ENCODE data around the gene GLUD1.
"Not testable (repeated sequence)": the region's sequence is repeated elsewhere in the genome, so short reads cannot be mapped to it uniquely, and the experiment has no call there.

Gene GLUD1

GRCh38 chr10:87038786-87039185 is 55.9 kb downstream of the GLUD1 start:
- no peak for DNase-seq

- no peak for DNase-seq
These were observed 56.3 kb downstream of the GLUD1 start for GRCh38 chr10:87038286-87038717.

- DNase-seq: no peak
These were observed 58.0 kb downstream of the GLUD1 start for GRCh38 chr10:87036623-87037022.

GRCh38 chr10:87030912-87031635 is 63.6 kb downstream of the GLUD1 start:
- DNase-seq: no peak

GRCh38 chr10:87030419-87030818 is 64.2 kb downstream of the GLUD1 start:
- DNase-seq: not testable (repeated sequence)

- not testable (repeated sequence) for DNase-seq
These were observed 67.7 kb downstream of the GLUD1 start for GRCh38 chr10:87026747-87027508.

- DNase-seq: not testable (repeated sequence)
These were observed 69.2 kb downstream of the GLUD1 start for GRCh38 chr10:87025285-87025958.

- not testable (repeated sequence) for DNase-seq
These were observed 74.6 kb downstream of the GLUD1 start, which contains the start of gene FAM25A for GRCh38 chr10:87020056-87020455. Gene FAM25A, plus strand, starts transcription at chr10:87020294. Its CDS starts 31 bp downstream, at chr10:87020325.

GRCh38 chr10:87019504-87019903 is 75.1 kb downstream of the GLUD1 start:
- not testable (repeated sequence) for DNase-seq

GRCh38 chr10:87019066-87019465 is 75.6 kb downstream of the GLUD1 start:
- not testable (repeated sequence) for DNase-seq

GRCh38 chr10:87018127-87018526 is 76.5 kb downstream of the GLUD1 start:
- DNase-seq: not testable (repeated sequence)

GRCh38 chr10:87014986-87015716 is 79.5 kb downstream of the GLUD1 start:
- DNase-seq: not testable (repeated sequence)

- DNase-seq: not testable (repeated sequence)
These were observed 81.1 kb downstream of the GLUD1 start for GRCh38 chr10:87013528-87013927.

- DNase-seq: not testable (repeated sequence)
These were observed 85.4 kb downstream of the GLUD1 start for GRCh38 chr10:87009134-87009696.

GRCh38 chr10:87008303-87008702 is 86.3 kb downstream of the GLUD1 start:
- not testable (repeated sequence) for DNase-seq

- not testable (repeated sequence) for DNase-seq
These were observed 87.0 kb downstream of the GLUD1 start for GRCh38 chr10:87007674-87008073.

- not testable (repeated sequence) for DNase-seq
These were observed 87.5 kb downstream of the GLUD1 start for GRCh38 chr10:87007124-87007523.

- DNase-seq: no peak
These were observed 94.2 kb downstream of the GLUD1 start for GRCh38 chr10:87000491-87000890.

Data from SHP77 (cell line).